Activated B cell treated with CpG ODN at 0.5 μM for 24 hours (primary cell): ENCODE measurements around the gene UGT2B10. TPM values are rescaled to one million over a fixed set of nuclear protein-coding genes. Genes with fewer than 3 reads are reported as not detected.

Source experiments
- ATAC-seq: fragments of 200-7000 bp; cut with Tn5 transposase; one replicate; pipeline ENCODE4 v1.10.0; 2021; ENCODE audit warnings: low read depth, mild to moderate bottlenecking, moderate library complexity
- CTCF ChIA-PET: fragments of 350-600 bp; sonication (Branson Sonifier 250); formaldehyde crosslinking; loops from one replicate; lab custom pipeline; 2021; ENCODE audit warnings: antibody characterized with exemption; lab: Charles Lee
- POLR2A ChIA-PET: fragments of 350-600 bp; sonication (Branson Sonifier 250); formaldehyde crosslinking; loops from one replicate; lab custom pipeline; 2021; ENCODE audit warnings: antibody characterized with exemption; lab: Charles Lee
- DNase-seq: peaks from one replicate; pipeline ENCODE4 v3.0.0; 2022
- H3K27ac Mint-ChIP-seq: one replicate; pipeline ENCODE4 v1.8.0; 2020; ENCODE audit warnings: mixed read lengths
- H3K27me3 Mint-ChIP-seq: one replicate; pipeline ENCODE4 v1.8.0; 2021; ENCODE audit warnings: mixed read lengths
- H3K36me3 Mint-ChIP-seq: one replicate; pipeline ENCODE4 v1.8.0; 2021; ENCODE audit warnings: low read depth, mixed read lengths
- H3K4me1 Mint-ChIP-seq: one replicate; pipeline ENCODE4 v1.8.0; 2021; ENCODE audit warnings: mixed read lengths
- H3K4me3 Mint-ChIP-seq: one replicate; pipeline ENCODE4 v1.8.0; 2020; ENCODE audit warnings: mild to moderate bottlenecking, mixed read lengths
- H3K9me3 Mint-ChIP-seq: one replicate; pipeline ENCODE4 v1.8.0; 2020; ENCODE audit warnings: mixed read lengths
- intact Hi-C: fragments of 100-400 bp; cut with micrococcal nuclease; formaldehyde crosslinking; loops from one replicate; pipeline ENCODE4 v1.15.1; 2024
- total RNA-seq: library from RNA; stranded (reverse); gene quantifications from 2 replicates; pipeline ENCODE4 v1.2.3, GENCODE V29; 2022
- TF ChIP-seq, protein P1 (sequence below): fragments of 200-600 bp; IDR thresholded peaks from one replicate; pipeline ENCODE4 v1.8.0; 2022; ENCODE audit warnings: antibody characterized with exemption, mild to moderate bottlenecking

Gene UGT2B10
- total RNA-seq, 1 donor from 2014 or later: not detected

DNA sequence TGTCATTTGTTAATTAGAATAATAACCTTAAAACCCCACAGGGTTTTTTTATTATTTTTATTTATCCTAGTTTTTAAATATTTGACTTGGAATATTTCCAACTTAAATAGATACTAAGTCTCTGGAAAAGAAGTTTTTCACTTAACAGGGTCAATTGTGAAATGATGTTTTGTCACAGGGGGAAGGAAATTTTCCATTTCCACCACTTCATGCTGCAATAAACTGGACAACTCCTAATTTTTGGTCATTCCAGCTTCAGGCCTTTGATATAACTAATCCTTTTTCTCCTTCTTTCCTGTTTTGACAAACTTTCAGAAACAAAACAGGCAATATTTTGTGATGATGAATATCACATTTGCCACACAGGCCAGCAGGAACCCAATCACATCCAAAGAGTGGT lies 45.3 kb downstream of the UGT2B10 start:
- DNase-seq: no peak
- TF ChIP-seq, protein P1, sequence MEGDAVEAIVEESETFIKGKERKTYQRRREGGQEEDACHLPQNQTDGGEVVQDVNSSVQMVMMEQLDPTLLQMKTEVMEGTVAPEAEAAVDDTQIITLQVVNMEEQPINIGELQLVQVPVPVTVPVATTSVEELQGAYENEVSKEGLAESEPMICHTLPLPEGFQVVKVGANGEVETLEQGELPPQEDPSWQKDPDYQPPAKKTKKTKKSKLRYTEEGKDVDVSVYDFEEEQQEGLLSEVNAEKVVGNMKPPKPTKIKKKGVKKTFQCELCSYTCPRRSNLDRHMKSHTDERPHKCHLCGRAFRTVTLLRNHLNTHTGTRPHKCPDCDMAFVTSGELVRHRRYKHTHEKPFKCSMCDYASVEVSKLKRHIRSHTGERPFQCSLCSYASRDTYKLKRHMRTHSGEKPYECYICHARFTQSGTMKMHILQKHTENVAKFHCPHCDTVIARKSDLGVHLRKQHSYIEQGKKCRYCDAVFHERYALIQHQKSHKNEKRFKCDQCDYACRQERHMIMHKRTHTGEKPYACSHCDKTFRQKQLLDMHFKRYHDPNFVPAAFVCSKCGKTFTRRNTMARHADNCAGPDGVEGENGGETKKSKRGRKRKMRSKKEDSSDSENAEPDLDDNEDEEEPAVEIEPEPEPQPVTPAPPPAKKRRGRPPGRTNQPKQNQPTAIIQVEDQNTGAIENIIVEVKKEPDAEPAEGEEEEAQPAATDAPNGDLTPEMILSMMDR: no peak
- H3K27me3 Mint-ChIP-seq: no peaks in the 10 kb centered on the region
- H3K9me3 Mint-ChIP-seq: peaks cover 5% of the 10 kb centered on the region
- ChIA-PET CTCF (no interaction called here), POLR2A (no interaction called here)
- no peak overlapping the region for H3K4me3 Mint-ChIP-seq
- H3K36me3 Mint-ChIP-seq: no peaks in the 10 kb centered on the region
- no peaks in the 10 kb centered on the region for H3K4me1 Mint-ChIP-seq
- no peak overlapping the region for H3K27ac Mint-ChIP-seq
- intact Hi-C loops: no loop called here
- ATAC-seq: no peak

DNA sequence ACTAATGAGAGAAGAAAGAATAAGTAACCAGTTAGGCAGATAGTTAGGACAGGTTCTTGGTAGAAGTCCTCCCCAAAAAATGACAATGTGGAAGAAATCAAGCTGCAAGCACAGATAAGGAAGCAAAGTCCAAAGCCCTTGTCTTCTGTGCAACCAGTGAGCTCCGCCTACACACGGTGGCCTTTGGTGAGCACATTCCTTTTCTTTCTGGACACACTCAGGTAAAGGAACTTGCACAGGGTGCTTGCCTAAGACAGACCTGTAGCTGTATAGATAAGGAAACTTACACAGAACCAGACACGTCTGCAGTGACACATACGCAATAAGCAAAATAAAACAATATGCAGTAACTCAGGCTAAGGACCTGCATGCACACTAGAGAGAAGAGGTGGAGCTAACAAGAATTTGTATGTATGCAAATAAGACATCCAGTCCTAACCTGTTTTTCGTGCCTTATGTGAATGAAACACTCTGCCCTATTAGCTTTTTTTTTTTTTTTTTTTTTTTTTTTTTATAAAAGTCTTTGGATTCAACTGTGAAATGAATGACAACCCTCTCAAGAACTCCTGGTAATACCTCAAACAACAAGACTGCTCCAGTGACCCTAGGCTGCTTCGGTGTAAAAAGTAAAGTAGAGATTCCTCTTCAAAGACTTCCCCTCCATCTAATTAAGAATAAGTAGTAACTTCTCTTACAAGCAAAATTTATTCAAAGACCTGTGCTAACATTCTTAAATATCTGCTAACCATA lies 48.8 kb downstream of the UGT2B10 start:
- Mint-ChIP-seq H3K27me3 (no peaks in the 10 kb centered on the region), H3K27ac (no peak overlapping the region), H3K4me1 (no peaks in the 10 kb centered on the region), H3K36me3 (no peaks in the 10 kb centered on the region), H3K4me3 (no peak overlapping the region), H3K9me3 (no peaks in the 10 kb centered on the region)
- CTCF ChIA-PET: no interaction called here
- DNase-seq (no peak), ATAC-seq (no peak)
- POLR2A ChIA-PET: no interaction called here
- intact Hi-C loops: no loop called here
- TF ChIP-seq, protein P1: no peak

DNA sequence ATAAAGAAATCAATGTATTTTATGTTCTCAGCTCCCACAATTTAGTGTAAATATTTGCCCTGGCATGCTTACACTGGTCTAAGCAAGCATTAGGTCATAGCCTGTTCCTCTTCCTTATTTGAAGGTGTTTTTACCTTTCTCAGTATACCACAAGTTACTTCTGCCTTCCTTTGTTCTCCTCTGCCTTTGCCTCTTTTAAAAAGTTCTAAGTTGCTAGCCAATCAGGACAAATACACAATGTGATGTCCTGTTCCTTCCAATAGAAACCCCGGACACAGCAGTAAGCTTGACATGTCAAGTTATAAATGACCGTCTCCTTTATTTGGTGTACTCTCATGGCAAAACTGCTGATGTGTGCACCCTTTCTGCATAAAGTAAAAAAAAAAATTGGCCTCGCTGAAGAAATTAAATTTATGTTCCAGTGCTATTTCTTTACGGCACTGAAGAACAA lies 49.4 kb downstream of the UGT2B10 start:
- H3K36me3 Mint-ChIP-seq: no peaks in the 10 kb centered on the region
- no peaks in the 10 kb centered on the region for H3K27me3 Mint-ChIP-seq
- ChIA-PET CTCF (no interaction called here), POLR2A (no interaction called here)
- H3K27ac Mint-ChIP-seq: no peak overlapping the region
- intact Hi-C loops: no loop called here
- DNase-seq (no peak), ATAC-seq (no peak)
- TF ChIP-seq, protein P1: no peak
- H3K9me3 Mint-ChIP-seq: no peaks in the 10 kb centered on the region
- H3K4me3 Mint-ChIP-seq: no peak overlapping the region
- no peaks in the 10 kb centered on the region for H3K4me1 Mint-ChIP-seq

DNA sequence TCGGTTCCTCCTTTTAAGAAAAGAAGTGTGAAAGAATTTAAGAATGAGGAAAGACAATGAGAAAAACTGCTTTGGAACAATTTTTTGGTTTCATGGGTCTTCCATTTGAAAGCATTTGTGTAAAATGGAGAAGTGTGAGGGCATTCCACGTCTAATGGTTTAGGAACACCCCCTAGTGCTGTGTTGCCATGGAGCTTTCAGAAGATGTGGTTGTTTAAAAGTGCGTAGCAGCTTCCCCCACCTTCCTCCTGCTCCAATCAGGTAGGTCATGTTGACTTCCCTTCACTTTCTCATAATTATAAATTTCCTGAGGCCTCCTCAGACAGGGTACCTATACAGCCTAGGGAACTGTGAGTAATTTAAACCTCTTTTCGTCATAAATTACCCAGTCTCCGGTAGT lies 50.0 kb downstream of the UGT2B10 start:
- CTCF ChIA-PET: no interaction called here
- no peak for ATAC-seq
- H3K4me3 Mint-ChIP-seq: no peak overlapping the region
- no peaks in the 10 kb centered on the region for H3K36me3 Mint-ChIP-seq
- TF ChIP-seq, protein P1: no peak
- H3K27me3 Mint-ChIP-seq: no peaks in the 10 kb centered on the region
- no peak for DNase-seq
- H3K4me1 Mint-ChIP-seq: no peaks in the 10 kb centered on the region
- POLR2A ChIA-PET: no interaction called here
- H3K27ac Mint-ChIP-seq: no peak overlapping the region
- intact Hi-C loops: no loop called here
- H3K9me3 Mint-ChIP-seq: no peaks in the 10 kb centered on the region

DNA sequence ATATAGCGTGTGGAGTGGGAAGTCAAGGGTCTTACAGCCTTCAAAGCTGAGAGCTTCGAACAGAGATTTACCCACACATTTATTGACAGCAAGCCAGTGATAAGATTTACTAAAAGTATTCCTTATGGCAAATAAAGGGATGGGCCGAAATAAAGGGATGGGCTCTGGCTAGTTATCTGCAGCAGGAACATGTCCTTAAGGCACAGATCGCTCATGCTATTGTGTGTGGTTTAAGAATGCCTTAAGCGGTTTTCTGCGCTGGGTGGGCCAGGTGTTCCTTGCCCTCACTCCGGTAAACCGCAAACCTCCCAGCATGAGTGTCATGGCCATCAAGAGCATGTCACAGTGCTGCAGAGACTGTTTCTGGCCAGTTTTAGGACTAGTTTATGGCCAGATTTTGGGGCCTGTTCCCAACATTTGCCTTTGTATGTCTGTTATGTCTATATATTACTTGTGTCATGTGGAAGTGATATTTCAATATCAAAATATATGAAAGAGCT lies 53.5 kb downstream of the UGT2B10 start:
- H3K4me1 Mint-ChIP-seq: no peaks in the 10 kb centered on the region
- TF ChIP-seq, protein P1: no peak
- no peaks in the 10 kb centered on the region for H3K9me3 Mint-ChIP-seq
- no peak overlapping the region for H3K27ac Mint-ChIP-seq
- intact Hi-C loops: no loop called here
- H3K36me3 Mint-ChIP-seq: no peaks in the 10 kb centered on the region
- ChIA-PET POLR2A (no interaction called here), CTCF (no interaction called here)
- DNase-seq (no peak), ATAC-seq (no peak)
- no peaks in the 10 kb centered on the region for H3K27me3 Mint-ChIP-seq
- H3K4me3 Mint-ChIP-seq: no peak overlapping the region
